Prostate gland (tissue), 2 donors: Measurements from ENCODE around the gene ACADS.

Experiments used
- CTCF ChIP-seq, 4 experiments: fragments of 200-600 bp in 2 of 4; fragments of 450-650 bp in 2 of 4; sonication (generic) in 2 of 4; IDR thresholded peaks; 1 replicate in 3 of 4; 2 replicates in 1 of 4; pipeline ENCODE4 v1.5.1; 2016 to 2019; ENCODE audit warnings: antibody characterized with exemption in 4 of 4, mild to moderate bottlenecking in 2 of 4, moderate library complexity in 2 of 4
- POLR2A ChIP-seq: fragments of 450-650 bp; IDR thresholded peaks from one replicate; pipeline ENCODE4 v1.6.1; 2016; ENCODE audit warnings: antibody characterized with exemption, mild to moderate bottlenecking

DNA sequence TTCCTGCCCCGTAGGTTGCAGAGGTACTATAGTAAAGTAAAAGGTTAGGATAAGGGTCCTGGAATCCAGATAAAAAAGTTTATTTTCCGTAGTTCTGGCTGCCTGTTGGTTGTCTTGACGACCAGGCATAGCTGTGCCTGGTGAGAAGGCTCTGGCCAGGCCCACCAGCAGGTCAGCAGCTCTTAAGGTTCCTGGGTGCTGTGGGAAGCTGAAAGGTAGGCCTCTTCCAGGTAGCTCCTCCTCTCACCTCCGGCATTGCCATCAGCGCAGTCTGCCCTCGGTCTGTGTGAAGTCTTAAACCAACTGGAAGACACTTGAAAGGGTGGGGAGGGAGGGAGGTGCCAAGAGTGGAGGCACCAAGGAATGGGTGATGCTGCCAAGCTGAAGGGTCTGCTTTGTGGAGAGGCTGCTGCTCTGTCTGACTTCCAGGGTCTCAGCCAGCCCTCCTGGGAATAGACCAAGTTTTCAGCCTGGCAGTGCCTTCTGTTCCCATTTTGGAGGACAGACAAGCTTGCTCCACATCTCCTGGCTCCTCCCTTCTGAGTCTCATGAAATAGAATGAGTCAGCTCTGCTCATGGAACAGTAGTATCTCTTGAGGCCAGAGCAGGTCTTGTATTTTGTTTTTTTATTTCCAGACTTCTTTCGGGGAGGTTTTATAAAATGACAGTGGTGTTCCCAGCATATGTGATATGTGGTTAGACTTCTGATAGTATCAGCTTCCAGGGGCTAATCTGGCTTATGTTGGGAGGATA, 5.2 kb upstream of the ACADS start:
- TF ChIP-seq CTCF (IDR thresholded peaks at IDR 0.05) (no peak), POLR2A (no peak)
